ELF-1 (cell line): ENCODE data around the gene RPS24.
A peak's percentile ranks its signal among the peaks of the same experiment; 100 is the strongest.
"Not testable (repeated sequence)": the region's sequence is repeated elsewhere in the genome, so short reads cannot be mapped to it uniquely, and the experiment has no call there.

Experiments
- DNase-seq: peaks from one replicate; pipeline ENCODE4 v3.0.0-alpha.2; 2016; ENCODE audit warnings: low read depth, low spot score

The RPS24 gene

GRCh38 chr10:78049851-78050250 lies 16.2 kb downstream of the RPS24 start:
- DNase-seq: no peak

GRCh38 chr10:78053211-78053868 lies 19.7 kb downstream of the RPS24 start:
- DNase-seq: no peak

GRCh38 chr10:78058562-78058961 lies 24.9 kb downstream of the RPS24 start:
- no peak for DNase-seq

- no peak for DNase-seq
These were observed 26.4 kb downstream of the RPS24 start for GRCh38 chr10:78059906-78060702.

GRCh38 chr10:78062296-78062695 lies 28.6 kb downstream of the RPS24 start:
- DNase-seq: no peak

GRCh38 chr10:78063236-78063635 lies 29.6 kb downstream of the RPS24 start:
- no peak for DNase-seq

GRCh38 chr10:78064919-78065318 lies 31.3 kb downstream of the RPS24 start:
- DNase-seq: not testable (repeated sequence)

GRCh38 chr10:78065611-78066010 lies 31.9 kb downstream of the RPS24 start:
- no peak for DNase-seq

GRCh38 chr10:78066012-78066411 lies 32.3 kb downstream of the RPS24 start:
- no peak for DNase-seq

- DNase-seq: no peak
These were observed 33.2 kb downstream of the RPS24 start for GRCh38 chr10:78066728-78067430.

- DNase-seq: no peak
These were observed 35.5 kb downstream of the RPS24 start for GRCh38 chr10:78069151-78069550.

- not testable (repeated sequence) for DNase-seq
These were observed 36.4 kb downstream of the RPS24 start for GRCh38 chr10:78070064-78070463.

- no peak for DNase-seq
These were observed 37.1 kb downstream of the RPS24 start for GRCh38 chr10:78070726-78071125.

GRCh38 chr10:78071140-78071856 lies 37.6 kb downstream of the RPS24 start:
- DNase-seq: no peak

GRCh38 chr10:78071857-78072179 lies 38.2 kb downstream of the RPS24 start:
- DNase-seq: no peak

- no peak for DNase-seq
These were observed 38.8 kb downstream of the RPS24 start for GRCh38 chr10:78072504-78072903.

GRCh38 chr10:78075806-78076205 lies 42.1 kb downstream of the RPS24 start:
- DNase-seq: not testable (repeated sequence)

- no peak for DNase-seq
These were observed 45.1 kb downstream of the RPS24 start for GRCh38 chr10:78078539-78079330.

GRCh38 chr10:78079411-78079810 lies 45.7 kb downstream of the RPS24 start:
- no peak for DNase-seq

- no peak for DNase-seq
These were observed 47.6 kb downstream of the RPS24 start for GRCh38 chr10:78081292-78081691.

GRCh38 chr10:78082636-78083035 lies 49.0 kb downstream of the RPS24 start:
- DNase-seq: peak; percentile 7
